Measurements from ENCODE around the gene IL13. TPM values are rescaled to one million over a fixed set of nuclear protein-coding genes. Genes with fewer than 3 reads are reported as not detected.

IL13 gene
- total RNA-seq, 1 experiment from 2014 or later: not detected

DNA sequence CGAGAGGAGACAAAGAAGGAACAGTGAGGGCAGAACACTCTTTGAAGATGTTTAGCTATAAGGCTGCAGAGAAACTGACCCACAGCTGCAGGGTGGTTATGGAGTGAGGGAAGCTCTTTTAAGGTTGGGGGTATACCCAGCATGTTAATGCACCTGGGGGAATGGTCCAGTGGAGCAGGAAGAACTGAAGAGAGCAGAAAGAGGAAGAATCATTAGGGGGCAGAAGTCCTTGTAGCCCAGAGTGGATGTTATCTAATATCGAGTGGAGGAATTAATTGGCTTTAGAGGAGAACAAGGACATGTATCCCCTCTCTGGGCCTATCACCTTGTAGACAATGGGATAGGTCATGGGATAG lies 23.5 kb downstream of the IL13 start:
- Histone ChIP-seq H3K27ac (ENCODE audit: low read depth, low read length) (no peak overlapping the region), H3K9ac (ENCODE audit: low read length) (no peak overlapping the region), H3K4me3 (replicated peaks in 1 of 2; ENCODE audit: low read depth in 1 of 2, low read length in 2 of 2) (no peak overlapping the region), H3K4me1 (ENCODE audit: control insufficient read depth in 1 of 2, insufficient read depth in 2 of 2, low read length in 2 of 2) (peaks cover 11 to 20% of the 10 kb centered on the region in 2 experiments), H3K9me3 (ENCODE audit: control insufficient read depth in 1 of 2, insufficient read depth in 1 of 2, low read depth in 1 of 2, low read length in 2 of 2) (no peaks in the 10 kb centered on the region), H3K27me3 (ENCODE audit: insufficient read depth, low read length) (no peaks in the 10 kb centered on the region), H3K79me2 (ENCODE audit: insufficient read depth, low read length) (no peaks in the 10 kb centered on the region), H3K36me3 (ENCODE audit: control insufficient read depth in 1 of 2, insufficient read depth in 2 of 2, low read length in 2 of 2) (no peaks in the 10 kb centered on the region), H3K4me2 (ENCODE audit: low read length) (no peak overlapping the region), H4K20me1 (ENCODE audit: insufficient read depth) (no peaks in the 10 kb centered on the region), H2AFZ (ENCODE audit: low read depth, low read length, poor library complexity, severe bottlenecking) (no peak overlapping the region), H3K9me2 (ENCODE audit: insufficient read depth) (no peaks in the 10 kb centered on the region)
- ChIA-PET POLR2A (no interaction called here), CTCF (no interaction called here), RAD21 (ENCODE audit: low non-redundant PET in 1 of 2, low total read pairs in 2 of 2, uncharacterized antibody in 2 of 2, unreplicated experiment in 2 of 2) (no interaction called here)
- BruUV-seq (replicated peaks): no TSS peak
- TF ChIP-seq ZNF274 (IDR thresholded peaks at IDR 0.05; ENCODE audit: low read depth, low read length) (no peak), EZH2 (IDR thresholded peaks at IDR 0.05) (no peak), CEBPB (IDR thresholded peaks at IDR 0.05; ENCODE audit: low read depth) (no peak), POLR2AphosphoS5 (IDR thresholded peaks at IDR 0.05; ENCODE audit: low read depth, low read length) (no peak), TCF7L2 (IDR thresholded peaks at IDR 0.05; ENCODE audit: borderline replicate concordance, extremely low read depth, insufficient read depth, insufficient read length) (no peak), ZFX (IDR thresholded peaks at IDR 0.05) (no peak), SIN3A (IDR thresholded peaks at IDR 0.05; ENCODE audit: low read depth) (no peak), YY1 (IDR thresholded peaks at IDR 0.05; ENCODE audit: extremely low read depth, insufficient replicate concordance, low read depth, low read length) (no peak), FOSL1 (IDR thresholded peaks at IDR 0.05; ENCODE audit: low read depth) (no peak), EZH2phosphoT487 (IDR thresholded peaks at IDR 0.05; ENCODE audit: borderline replicate concordance) (no peak), POLR2A (IDR thresholded peaks at IDR 0.05; ENCODE audit: borderline replicate concordance, extremely low read depth, insufficient read depth, insufficient read length) (no peak), ELF1 (IDR thresholded peaks at IDR 0.05; ENCODE audit: borderline replicate concordance, low read depth) (no peak), JUND (IDR thresholded peaks at IDR 0.05) (no peak), SP1 (IDR thresholded peaks at IDR 0.05; ENCODE audit: low read depth) (no peak), EGR1 (IDR thresholded peaks at IDR 0.05; ENCODE audit: low read depth) (no peak), SRF (IDR thresholded peaks at IDR 0.05; ENCODE audit: low read depth) (no peak)
- TF ChIP-seq, protein P1, sequence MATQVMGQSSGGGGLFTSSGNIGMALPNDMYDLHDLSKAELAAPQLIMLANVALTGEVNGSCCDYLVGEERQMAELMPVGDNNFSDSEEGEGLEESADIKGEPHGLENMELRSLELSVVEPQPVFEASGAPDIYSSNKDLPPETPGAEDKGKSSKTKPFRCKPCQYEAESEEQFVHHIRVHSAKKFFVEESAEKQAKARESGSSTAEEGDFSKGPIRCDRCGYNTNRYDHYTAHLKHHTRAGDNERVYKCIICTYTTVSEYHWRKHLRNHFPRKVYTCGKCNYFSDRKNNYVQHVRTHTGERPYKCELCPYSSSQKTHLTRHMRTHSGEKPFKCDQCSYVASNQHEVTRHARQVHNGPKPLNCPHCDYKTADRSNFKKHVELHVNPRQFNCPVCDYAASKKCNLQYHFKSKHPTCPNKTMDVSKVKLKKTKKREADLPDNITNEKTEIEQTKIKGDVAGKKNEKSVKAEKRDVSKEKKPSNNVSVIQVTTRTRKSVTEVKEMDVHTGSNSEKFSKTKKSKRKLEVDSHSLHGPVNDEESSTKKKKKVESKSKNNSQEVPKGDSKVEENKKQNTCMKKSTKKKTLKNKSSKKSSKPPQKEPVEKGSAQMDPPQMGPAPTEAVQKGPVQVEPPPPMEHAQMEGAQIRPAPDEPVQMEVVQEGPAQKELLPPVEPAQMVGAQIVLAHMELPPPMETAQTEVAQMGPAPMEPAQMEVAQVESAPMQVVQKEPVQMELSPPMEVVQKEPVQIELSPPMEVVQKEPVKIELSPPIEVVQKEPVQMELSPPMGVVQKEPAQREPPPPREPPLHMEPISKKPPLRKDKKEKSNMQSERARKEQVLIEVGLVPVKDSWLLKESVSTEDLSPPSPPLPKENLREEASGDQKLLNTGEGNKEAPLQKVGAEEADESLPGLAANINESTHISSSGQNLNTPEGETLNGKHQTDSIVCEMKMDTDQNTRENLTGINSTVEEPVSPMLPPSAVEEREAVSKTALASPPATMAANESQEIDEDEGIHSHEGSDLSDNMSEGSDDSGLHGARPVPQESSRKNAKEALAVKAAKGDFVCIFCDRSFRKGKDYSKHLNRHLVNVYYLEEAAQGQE (IDR thresholded peaks at IDR 0.05; ENCODE audit: low read depth): no peak
- TF ChIP-seq, protein P2, sequence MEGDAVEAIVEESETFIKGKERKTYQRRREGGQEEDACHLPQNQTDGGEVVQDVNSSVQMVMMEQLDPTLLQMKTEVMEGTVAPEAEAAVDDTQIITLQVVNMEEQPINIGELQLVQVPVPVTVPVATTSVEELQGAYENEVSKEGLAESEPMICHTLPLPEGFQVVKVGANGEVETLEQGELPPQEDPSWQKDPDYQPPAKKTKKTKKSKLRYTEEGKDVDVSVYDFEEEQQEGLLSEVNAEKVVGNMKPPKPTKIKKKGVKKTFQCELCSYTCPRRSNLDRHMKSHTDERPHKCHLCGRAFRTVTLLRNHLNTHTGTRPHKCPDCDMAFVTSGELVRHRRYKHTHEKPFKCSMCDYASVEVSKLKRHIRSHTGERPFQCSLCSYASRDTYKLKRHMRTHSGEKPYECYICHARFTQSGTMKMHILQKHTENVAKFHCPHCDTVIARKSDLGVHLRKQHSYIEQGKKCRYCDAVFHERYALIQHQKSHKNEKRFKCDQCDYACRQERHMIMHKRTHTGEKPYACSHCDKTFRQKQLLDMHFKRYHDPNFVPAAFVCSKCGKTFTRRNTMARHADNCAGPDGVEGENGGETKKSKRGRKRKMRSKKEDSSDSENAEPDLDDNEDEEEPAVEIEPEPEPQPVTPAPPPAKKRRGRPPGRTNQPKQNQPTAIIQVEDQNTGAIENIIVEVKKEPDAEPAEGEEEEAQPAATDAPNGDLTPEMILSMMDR (IDR thresholded peaks at IDR 0.05 in 2 of 3, conservative IDR thresholded peaks at IDR 0.05 in 1 of 3; ENCODE audit: borderline replicate concordance in 1 of 3, insufficient read depth in 1 of 3, low read depth in 2 of 3, low read length in 2 of 3): no peak
- TF ChIP-seq, protein P3, sequence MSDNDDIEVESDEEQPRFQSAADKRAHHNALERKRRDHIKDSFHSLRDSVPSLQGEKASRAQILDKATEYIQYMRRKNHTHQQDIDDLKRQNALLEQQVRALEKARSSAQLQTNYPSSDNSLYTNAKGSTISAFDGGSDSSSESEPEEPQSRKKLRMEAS (IDR thresholded peaks at IDR 0.05): no peak
- DNase-seq (ENCODE audit: low read depth, low spot score) (no peak), ATAC-seq (no peak)
- intact Hi-C loops (cut with micrococcal nuclease): no loop called here

Measured in HCT116 (cell line).